DMS153 (cell line): Measurements from ENCODE around the gene DCAF4.
"Not testable (repeated sequence)": the region's sequence is repeated elsewhere in the genome, so short reads cannot be mapped to it uniquely, and the experiment has no call there.

Experiments used
- DNase-seq: peaks from one replicate; lab custom pipeline; 2025; lab: John Stamatoyannopoulos, UW

DCAF4 gene

GRCh38 chr14:72932893-72933292 lies 6.6 kb downstream of the DCAF4 start:
- DNase-seq = no peak

GRCh38 chr14:72939630-72940029 lies 13.4 kb downstream of the DCAF4 start:
- no peak for DNase-seq

DNA sequence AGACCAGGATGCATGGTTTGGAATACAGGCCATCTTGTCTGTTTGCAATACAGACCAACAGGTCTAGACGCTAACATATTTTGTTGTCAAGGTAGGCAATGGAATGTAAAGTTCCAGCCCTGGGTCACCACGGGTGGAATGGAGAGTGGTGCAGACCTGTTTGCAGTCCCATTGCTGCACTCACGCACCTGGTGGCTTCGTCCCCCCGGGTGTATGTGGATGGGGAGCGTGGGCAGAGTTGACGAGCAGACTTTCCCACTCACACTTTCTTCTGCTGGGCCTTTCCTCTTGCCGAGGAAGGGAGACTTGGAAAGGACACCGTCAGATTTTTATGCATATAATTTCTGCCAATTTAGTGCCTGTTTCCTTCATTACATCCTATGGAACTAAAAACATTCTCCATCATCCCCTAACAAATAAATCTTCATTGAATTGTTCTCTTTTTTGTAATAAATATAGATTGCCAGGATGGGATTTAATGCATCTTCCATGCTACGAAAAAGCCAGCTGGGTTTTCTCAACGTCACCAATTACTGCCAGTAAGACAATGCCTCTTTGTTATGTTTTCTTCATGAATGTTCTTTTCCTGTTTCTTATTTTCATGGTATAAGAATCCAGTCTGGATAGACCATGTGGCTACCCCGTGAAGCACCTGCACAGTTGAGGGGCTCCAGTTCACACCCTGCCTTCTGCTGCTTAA lies 15.2 kb downstream of the DCAF4 start:
- no peak for DNase-seq

DNA sequence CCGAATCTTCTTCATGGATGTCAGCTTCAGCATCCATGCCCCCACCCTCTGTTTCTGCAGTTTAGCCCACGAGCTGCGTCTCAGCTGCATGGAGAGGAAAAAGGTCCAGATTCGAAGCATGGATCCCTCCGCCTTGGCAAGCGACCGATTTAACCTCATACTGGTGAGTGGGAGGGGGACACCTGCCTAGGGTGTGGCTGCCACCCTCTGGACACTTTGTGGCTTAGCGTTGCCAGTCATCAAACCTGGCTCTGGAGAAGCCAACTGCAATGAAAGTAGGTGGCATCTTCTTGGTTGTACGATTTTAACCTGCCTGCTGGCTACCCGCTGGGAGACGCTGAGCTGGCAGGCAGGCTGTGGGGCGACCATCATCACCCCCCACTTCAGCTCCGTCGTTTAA lies 16.7 kb downstream of the DCAF4 start:
- DNase-seq = no peak

- DNase-seq = no peak
These were observed 17.7 kb downstream of the DCAF4 start for GRCh38 chr14:72943876-72944430.

DNA sequence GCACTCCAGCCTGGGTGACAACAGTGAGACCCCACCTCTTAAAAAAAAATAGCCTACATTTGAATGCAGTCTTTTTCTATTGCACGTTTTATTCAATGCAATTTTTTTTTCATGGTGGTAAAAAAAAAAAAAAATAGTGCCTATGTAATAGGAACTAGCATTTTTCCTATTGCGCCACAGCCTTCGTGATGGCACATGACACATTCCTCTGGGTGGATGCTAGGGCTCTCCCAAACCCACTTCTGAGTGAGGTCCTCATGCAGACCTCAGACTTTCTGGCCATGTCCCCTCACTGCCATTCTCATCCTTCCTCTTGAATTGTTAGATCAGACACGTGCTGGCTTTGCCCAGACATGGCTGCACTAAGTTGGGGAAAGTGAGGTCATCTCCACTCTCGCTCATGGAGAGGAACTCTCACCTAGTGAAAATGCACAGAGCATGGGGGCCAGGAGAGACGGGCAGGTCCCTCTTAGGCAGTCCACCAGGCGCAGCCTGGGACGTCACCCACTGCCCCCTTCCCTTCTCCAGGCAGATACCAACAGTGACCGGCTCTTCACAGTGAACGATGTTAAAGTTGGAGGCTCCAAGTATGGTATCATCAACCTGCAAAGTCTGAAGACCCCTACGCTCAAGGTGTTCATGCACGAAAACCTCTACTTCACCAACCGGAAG lies 19.2 kb downstream of the DCAF4 start:
- DNase-seq = no peak

- DNase-seq = no peak
These were observed 20.2 kb downstream of the DCAF4 start for GRCh38 chr14:72946491-72946890.

- DNase-seq = no peak
These were observed 21.3 kb downstream of the DCAF4 start for GRCh38 chr14:72947366-72948160.

GRCh38 chr14:72948481-72949138 lies 22.3 kb downstream of the DCAF4 start:
- DNase-seq = no peak

DNA sequence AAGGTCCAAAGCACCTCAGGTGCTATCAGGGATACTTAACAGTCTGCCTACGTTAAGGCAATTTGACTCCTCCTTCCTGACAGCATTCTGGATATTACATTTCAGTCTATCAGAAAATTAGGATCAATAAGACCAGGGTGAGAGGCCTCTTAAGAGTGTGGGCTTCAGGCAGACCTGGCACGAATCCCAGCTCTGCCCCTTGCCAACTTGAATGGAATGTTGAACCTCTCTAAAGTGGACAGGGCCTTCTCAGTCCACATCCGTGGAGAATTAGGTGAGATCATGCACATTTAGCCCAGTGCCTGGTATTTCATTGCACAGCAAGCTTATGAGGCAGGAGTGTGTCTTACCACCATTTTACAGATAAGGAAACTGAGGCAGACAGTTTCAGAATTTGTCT lies 25.9 kb downstream of the DCAF4 start:
- no peak for DNase-seq

GRCh38 chr14:72956741-72957140 lies 30.5 kb downstream of the DCAF4 start:
- not testable (repeated sequence) for DNase-seq

DNA sequence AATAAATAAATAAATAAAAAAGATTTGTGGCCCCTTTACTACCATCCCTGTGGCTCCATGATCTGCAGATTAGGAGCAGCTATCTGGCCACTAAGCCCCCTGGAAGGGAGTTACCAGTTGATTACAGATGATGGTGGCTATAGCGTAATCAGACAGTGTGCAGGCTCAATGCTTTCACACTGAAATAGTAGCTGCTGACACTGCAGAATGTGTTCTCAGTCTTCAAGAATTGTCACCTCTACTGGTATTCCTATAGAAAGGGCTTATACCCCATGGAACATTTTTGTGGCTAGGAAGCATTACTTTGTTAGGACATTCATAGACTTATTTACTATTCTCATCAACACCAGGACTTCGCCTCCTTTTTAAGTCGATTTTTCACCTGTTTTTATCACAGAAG lies 30.9 kb downstream of the DCAF4 start:
- DNase-seq = no peak

GRCh38 chr14:72958548-72958947 lies 32.3 kb downstream of the DCAF4 start:
- no peak for DNase-seq

DNA sequence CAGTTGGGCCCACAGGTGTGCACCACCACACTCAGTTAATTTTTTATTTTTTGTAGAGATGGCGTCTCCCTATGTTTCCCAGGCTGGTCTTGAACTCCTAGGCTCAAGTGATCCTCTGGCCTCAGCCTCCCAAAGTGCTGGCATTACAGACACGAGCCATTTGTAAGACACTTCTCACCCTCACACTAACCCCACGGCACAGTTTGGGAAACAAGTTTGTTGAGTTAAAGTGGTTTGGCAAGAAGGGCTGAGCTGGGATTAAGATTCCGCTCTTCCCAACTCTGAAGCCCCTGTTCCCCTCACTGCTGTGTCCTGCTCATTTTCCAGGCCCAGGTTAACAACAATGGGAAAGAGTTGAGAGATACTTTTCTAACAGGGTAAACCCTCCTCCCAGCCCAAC lies 34.8 kb downstream of the DCAF4 start:
- not testable (repeated sequence) for DNase-seq

- DNase-seq = no peak
These were observed 35.5 kb downstream of the DCAF4 start for GRCh38 chr14:72961579-72962335.

- peak; percentile 16 for DNase-seq
These were observed 36.1 kb downstream of the DCAF4 start for GRCh38 chr14:72962336-72962754.

DNA sequence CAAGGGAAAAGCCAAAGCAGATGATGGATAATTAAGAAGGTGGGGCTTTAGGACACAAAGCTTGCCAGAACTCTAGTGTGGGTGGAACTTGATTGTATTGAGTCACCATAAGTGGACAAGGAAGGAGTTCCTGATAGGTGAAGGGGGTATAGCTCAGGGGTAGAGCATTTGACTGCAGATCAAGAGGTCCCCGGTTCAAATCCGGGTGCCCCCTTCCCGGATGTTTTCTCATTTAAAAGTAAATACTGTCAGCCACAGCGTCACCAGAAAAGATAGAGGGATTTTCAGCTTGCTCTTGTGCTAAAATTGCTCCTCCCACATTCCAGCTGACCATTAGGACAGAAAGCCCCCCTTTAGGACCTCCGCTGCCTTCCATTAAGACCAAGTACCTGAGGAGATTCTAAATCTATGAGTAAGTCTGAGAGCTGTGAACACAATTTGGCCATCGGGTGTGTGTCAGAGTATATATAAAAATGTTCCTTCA lies 36.6 kb downstream of the DCAF4 start:
- peak; percentile 77 for DNase-seq

GRCh38 chr14:72965249-72965648 lies 39.0 kb downstream of the DCAF4 start:
- no peak for DNase-seq

DNA sequence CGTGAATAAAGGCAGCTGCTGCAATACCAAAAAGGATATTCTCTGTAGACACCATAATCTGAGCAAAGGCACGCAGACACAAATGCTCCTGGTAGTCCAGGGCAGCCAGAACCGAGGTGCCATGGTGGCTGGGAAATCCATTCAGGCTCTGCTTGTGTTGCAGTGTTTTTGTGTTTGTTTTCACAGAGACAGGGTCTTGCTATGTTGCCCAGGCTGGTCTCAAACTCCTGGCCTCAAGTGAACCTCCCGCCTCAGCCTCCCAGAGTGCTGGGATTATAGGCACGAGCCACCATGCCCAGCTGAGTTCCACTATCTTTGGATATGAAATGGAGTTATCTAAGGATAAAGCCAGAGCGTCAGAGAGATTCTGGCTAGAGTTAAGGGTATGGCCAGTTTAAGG lies 39.8 kb downstream of the DCAF4 start:
- DNase-seq = no peak

- no peak for DNase-seq
These were observed 42.1 kb downstream of the DCAF4 start for GRCh38 chr14:72968316-72968715.

GRCh38 chr14:72970058-72970630 lies 43.9 kb downstream of the DCAF4 start:
- no peak for DNase-seq
